Esophagus muscularis mucosa (tissue), 4 donors: Measurements from ENCODE around the gene STK32B. TPM values are rescaled to one million over a fixed set of nuclear protein-coding genes. Genes with fewer than 3 reads are reported as not detected.

Experiments
- DNase-seq: peaks from one replicate; pipeline ENCODE4 v3.0.0-alpha.2; 2017; ENCODE audit errors: extremely low spot score
- H3K27ac ChIP-seq, 4 donors: fragments of 200-600 bp; sonication (generic); replicated peaks in 1 of 4; 1 replicate in 3 of 4; 2 replicates in 1 of 4; pipeline ENCODE4 v1.5.1; 2016 to 2019; ENCODE audit warnings: mild to moderate bottlenecking in 1 of 4
- H3K27me3 ChIP-seq, 4 donors: fragments of 200-600 bp; sonication (generic); one replicate each; pipeline versions ENCODE4 v1.5.1 to v1.6.0; 2016 to 2019
- H3K36me3 ChIP-seq, 4 donors: fragments of 200-600 bp; sonication (generic); one replicate each; pipeline ENCODE4 v1.5.1; 2016 to 2019
- H3K4me1 ChIP-seq, 4 donors: fragments of 200-600 bp; sonication (generic); one replicate each; pipeline ENCODE4 v1.5.1; 2016 to 2019
- H3K4me3 ChIP-seq, 4 donors: fragments of 200-600 bp; sonication (generic); 1 replicate in 2 of 4; 2 replicates in 2 of 4; pipeline ENCODE4 v1.5.1; 2016 to 2019; ENCODE audit warnings: mild to moderate bottlenecking in 4 of 4, moderate library complexity in 1 of 4
- H3K9me3 ChIP-seq, 4 donors: fragments of 200-600 bp; sonication (generic); 1 replicate in 3 of 4; 2 replicates in 1 of 4; pipeline ENCODE4 v1.5.1; 2016 to 2019
- EP300 ChIP-seq: sonication (generic); formaldehyde crosslinking; IDR thresholded peaks from one replicate; pipeline ENCODE4 v1.6.1; 2017; ENCODE audit warnings: antibody characterized with exemption
- POLR2A ChIP-seq: fragments of 450-650 bp; IDR thresholded peaks from one replicate; pipeline ENCODE4 v1.6.1; 2017; ENCODE audit warnings: antibody characterized with exemption, moderate library complexity, mild to moderate bottlenecking, low read depth
- POLR2AphosphoS5 ChIP-seq, 2 donors: sonication (generic); formaldehyde crosslinking; IDR thresholded peaks; one replicate each; pipeline ENCODE4 v1.6.1; 2017; ENCODE audit warnings: antibody characterized with exemption in 2 of 2
- WGBS: methylation state at CpG from one replicate; pipeline ENCODE4 v1.1.5; 2018; 5-methylcytosine and 5-hydroxymethylcytosine counted together
- intact Hi-C: fragments of 100-400 bp; cut with DNase I; formaldehyde crosslinking; loops from one replicate; pipeline ENCODE4 v1.15.1; 2023
- total RNA-seq, 4 donors: library from RNA; depleted of rRNA; stranded (reverse); fragments of >200 nt; gene quantifications; one replicate each; pipeline versions ENCODE4 v1.1.0 to v1.2.1, GENCODE V29; 2016
- TF ChIP-seq, protein P1 (sequence below), 3 experiments: fragments of 200-600 bp in 2 of 3; fragments of 450-650 bp in 1 of 3; sonication (generic) in 2 of 3; IDR thresholded peaks; one replicate each; pipeline ENCODE4 v1.5.1; 2017 to 2019; ENCODE audit warnings: antibody characterized with exemption in 3 of 3, mild to moderate bottlenecking in 2 of 3, moderate library complexity in 1 of 3

The STK32B gene
- total RNA-seq, 4 donors from 2014 or later, result 1.7 to 3.8 (median 2.7) TPM

- H3K9me3 ChIP-seq, result peaks cover 0 to 8% (median 0%) of the 10 kb centered on the region in 4 donors
- H3K36me3 ChIP-seq, result no peaks in the 10 kb centered on the region
- TF ChIP-seq, protein P1, sequence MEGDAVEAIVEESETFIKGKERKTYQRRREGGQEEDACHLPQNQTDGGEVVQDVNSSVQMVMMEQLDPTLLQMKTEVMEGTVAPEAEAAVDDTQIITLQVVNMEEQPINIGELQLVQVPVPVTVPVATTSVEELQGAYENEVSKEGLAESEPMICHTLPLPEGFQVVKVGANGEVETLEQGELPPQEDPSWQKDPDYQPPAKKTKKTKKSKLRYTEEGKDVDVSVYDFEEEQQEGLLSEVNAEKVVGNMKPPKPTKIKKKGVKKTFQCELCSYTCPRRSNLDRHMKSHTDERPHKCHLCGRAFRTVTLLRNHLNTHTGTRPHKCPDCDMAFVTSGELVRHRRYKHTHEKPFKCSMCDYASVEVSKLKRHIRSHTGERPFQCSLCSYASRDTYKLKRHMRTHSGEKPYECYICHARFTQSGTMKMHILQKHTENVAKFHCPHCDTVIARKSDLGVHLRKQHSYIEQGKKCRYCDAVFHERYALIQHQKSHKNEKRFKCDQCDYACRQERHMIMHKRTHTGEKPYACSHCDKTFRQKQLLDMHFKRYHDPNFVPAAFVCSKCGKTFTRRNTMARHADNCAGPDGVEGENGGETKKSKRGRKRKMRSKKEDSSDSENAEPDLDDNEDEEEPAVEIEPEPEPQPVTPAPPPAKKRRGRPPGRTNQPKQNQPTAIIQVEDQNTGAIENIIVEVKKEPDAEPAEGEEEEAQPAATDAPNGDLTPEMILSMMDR (IDR thresholded peaks at IDR 0.05), result no peak
- TF ChIP-seq EP300 (no peak), POLR2AphosphoS5 (IDR thresholded peaks at IDR 0.05) (no peak), POLR2A (no peak)
- DNase-seq, result no peak
- H3K4me1 ChIP-seq, result no peaks in the 10 kb centered on the region
- H3K27ac ChIP-seq, result no peak overlapping the region
- H3K4me3 ChIP-seq, result no peak overlapping the region
- 74% methylated on average over 2 of the region's 2 CpGs for WGBS
- H3K27me3 ChIP-seq, result no peaks in the 10 kb centered on the region
- intact Hi-C loops, result no loop called here
These were observed 358.0 kb downstream of the STK32B start for GRCh38 chr4:5409237-5409636.

GRCh38 chr4:5409972-5410618, 358.8 kb downstream of the STK32B start:
- no peak overlapping the region for H3K27ac ChIP-seq
- H3K27me3 ChIP-seq, result no peaks in the 10 kb centered on the region
- H3K4me1 ChIP-seq, result no peaks in the 10 kb centered on the region
- no peak for DNase-seq
- H3K36me3 ChIP-seq, result no peaks in the 10 kb centered on the region
- intact Hi-C loops, result no loop called here
- H3K4me3 ChIP-seq, result no peak overlapping the region
- H3K9me3 ChIP-seq, result peaks cover 0 to 8% (median 0%) of the 10 kb centered on the region in 4 donors
- TF ChIP-seq POLR2A, result no peak
- no peak for TF ChIP-seq EP300
- TF ChIP-seq, protein P1 (IDR thresholded peaks at IDR 0.05), result no peak
- no peak for TF ChIP-seq POLR2AphosphoS5 (IDR thresholded peaks at IDR 0.05)
- WGBS, result 60% methylated on average over 6 of the region's 6 CpGs

GRCh38 chr4:5412296-5412695, 361.0 kb downstream of the STK32B start:
- Histone ChIP-seq H3K9me3 (peaks cover 0 to 12% (median 11%) of the 10 kb centered on the region in 4 donors), H3K27me3 (no peaks in the 10 kb centered on the region), H3K36me3 (no peaks in the 10 kb centered on the region), H3K4me3 (no peak overlapping the region), H3K4me1 (no peaks in the 10 kb centered on the region), H3K27ac (no peak overlapping the region)
- TF ChIP-seq EP300 (no peak), POLR2A (no peak), POLR2AphosphoS5 (IDR thresholded peaks at IDR 0.05) (no peak)
- TF ChIP-seq, protein P1 (IDR thresholded peaks at IDR 0.05), result no peak
- no peak for DNase-seq
- intact Hi-C loops, result no loop called here
- WGBS, result 78% methylated on average over 4 of the region's 4 CpGs

DNA sequence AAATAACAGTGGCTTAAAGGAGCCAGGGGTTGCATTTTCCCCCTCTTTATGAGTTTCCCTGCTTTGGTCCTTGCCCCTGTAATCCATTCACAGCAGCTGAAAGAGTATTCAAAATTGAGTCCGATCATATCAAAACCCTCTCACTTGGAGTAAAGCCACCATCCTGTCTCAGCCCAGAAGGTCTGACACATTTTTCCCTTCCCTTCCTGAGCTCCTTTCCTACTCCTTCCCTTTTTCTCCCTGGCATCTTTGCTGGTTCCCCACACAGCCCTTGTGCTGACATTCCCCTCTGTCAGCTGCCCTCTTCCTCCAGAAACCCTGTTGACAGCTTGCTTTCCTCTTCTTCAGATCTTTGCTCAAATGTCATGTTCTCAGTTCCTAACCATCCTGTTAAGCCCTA, 361.5 kb downstream of the STK32B start:
- 73% methylated on average over 1 of the region's 1 CpG for WGBS
- H3K9me3 ChIP-seq, result peaks cover 0 to 16% (median 14%) of the 10 kb centered on the region in 4 donors
- no peaks in the 10 kb centered on the region for H3K36me3 ChIP-seq
- H3K4me1 ChIP-seq, result no peaks in the 10 kb centered on the region
- H3K4me3 ChIP-seq, result no peak overlapping the region
- no peaks in the 10 kb centered on the region for H3K27me3 ChIP-seq
- no peak overlapping the region for H3K27ac ChIP-seq
- no peak for DNase-seq
- TF ChIP-seq POLR2A (no peak), POLR2AphosphoS5 (IDR thresholded peaks at IDR 0.05) (no peak), EP300 (no peak)
- TF ChIP-seq, protein P1 (IDR thresholded peaks at IDR 0.05), result no peak
- intact Hi-C loops, result no loop called here

GRCh38 chr4:5416637-5417036, 365.4 kb downstream of the STK32B start:
- Histone ChIP-seq H3K36me3 (no peaks in the 10 kb centered on the region), H3K4me3 (no peak overlapping the region), H3K27ac (no peak overlapping the region), H3K27me3 (no peaks in the 10 kb centered on the region), H3K9me3 (peaks cover 0 to 19% (median 17%) of the 10 kb centered on the region in 4 donors), H3K4me1 (no peaks in the 10 kb centered on the region)
- intact Hi-C loops, result no loop called here
- DNase-seq, result no peak
- TF ChIP-seq, protein P1 (IDR thresholded peaks at IDR 0.05), result no peak
- TF ChIP-seq EP300 (no peak), POLR2AphosphoS5 (IDR thresholded peaks at IDR 0.05) (no peak), POLR2A (no peak)
- WGBS, result 79% methylated on average over 7 of the region's 7 CpGs
